Activated CD8-positive, alpha-beta memory T cell treated with anti-CD3 and anti-CD28 coated beads for 48 hours (primary cell): ENCODE results near the gene TSPAN9.

Source experiments
- DNase-seq, 3 experiments: peaks; one replicate each; pipeline ENCODE4 v3.0.0-alpha.2; 2020; ENCODE audit warnings: low read depth in 2 of 3, low spot score in 2 of 3

The TSPAN9 gene

GRCh38 chr12:3220382-3221321, 143.5 kb downstream of the TSPAN9 start:
- DNase-seq: no peak

- DNase-seq: no peak
Measured at GRCh38 chr12:3222306-3222705, 145.1 kb downstream of the TSPAN9 start.

GRCh38 chr12:3222979-3223378, 145.8 kb downstream of the TSPAN9 start:
- no peak for DNase-seq

- no peak for DNase-seq
Measured at GRCh38 chr12:3223601-3224529, 146.7 kb downstream of the TSPAN9 start.

- DNase-seq: no peak
Measured at GRCh38 chr12:3224530-3224903, 147.3 kb downstream of the TSPAN9 start.

- no peak for DNase-seq
Measured at GRCh38 chr12:3225154-3225795, 148.1 kb downstream of the TSPAN9 start.

- DNase-seq: no peak
Measured at GRCh38 chr12:3225796-3226180, 148.6 kb downstream of the TSPAN9 start.

GRCh38 chr12:3226264-3226663, 149.1 kb downstream of the TSPAN9 start:
- no peak for DNase-seq

GRCh38 chr12:3227076-3227975, 150.1 kb downstream of the TSPAN9 start:
- DNase-seq: no peak

- no peak for DNase-seq
Measured at GRCh38 chr12:3228552-3228951, 151.4 kb downstream of the TSPAN9 start.

GRCh38 chr12:3229577-3229976, 152.4 kb downstream of the TSPAN9 start:
- no peak for DNase-seq

- no peak for DNase-seq
Measured at GRCh38 chr12:3230758-3231375, 153.7 kb downstream of the TSPAN9 start.

GRCh38 chr12:3231399-3231876, 154.3 kb downstream of the TSPAN9 start:
- no peak for DNase-seq

- DNase-seq: no peak
Measured at GRCh38 chr12:3233797-3234196, 156.6 kb downstream of the TSPAN9 start.

- no peak for DNase-seq
Measured at GRCh38 chr12:3236345-3237187, 159.4 kb downstream of the TSPAN9 start.

GRCh38 chr12:3238196-3238595, 161.0 kb downstream of the TSPAN9 start:
- no peak for DNase-seq

- DNase-seq: no peak
Measured at GRCh38 chr12:3241621-3242020, 164.4 kb downstream of the TSPAN9 start.

- DNase-seq: no peak
Measured at GRCh38 chr12:3242199-3242863, 165.2 kb downstream of the TSPAN9 start.
